GM21528 (cell line): ENCODE data around the gene SOX18.
A peak's percentile ranks its signal among the peaks of the same experiment; 100 is the strongest.

Source experiments
- ATAC-seq: cut with Tn5 transposase; IDR thresholded peaks from one replicate; pipeline ENCODE4 v1.9.1; 2021; ENCODE audit warnings: mild to moderate bottlenecking, moderate library complexity; ENCODE audit not compliant: unreplicated experiment, low FRiP score

Gene SOX18

GRCh38 chr20:64080813-64081623, 31.6 kb upstream of the SOX18 start:
- ATAC-seq = no peak

- ATAC-seq = no peak
These were observed 30.8 kb upstream of the SOX18 start, which contains the start of gene OPRL1 for GRCh38 chr20:64080013-64080812. OPRL1 (plus strand) TSS chr20:64080082; CDS start chr20:64092721, 12,639 bp downstream.

- peak; percentile 40 for ATAC-seq
These were observed 30.0 kb upstream of the SOX18 start, which contains the start of gene RGS19 for GRCh38 chr20:64079273-64080012. RGS19 (minus strand) TSS chr20:64079518; CDS start chr20:64076886, 2,632 bp downstream.

GRCh38 chr20:64078934-64079272, 29.5 kb upstream of the SOX18 start:
- no peak for ATAC-seq

GRCh38 chr20:64077876-64078551, 28.6 kb upstream of the SOX18 start:
- ATAC-seq = no peak

- no peak for ATAC-seq
These were observed 28.1 kb upstream of the SOX18 start for GRCh38 chr20:64077541-64077875.

GRCh38 chr20:64077094-64077493, 27.7 kb upstream of the SOX18 start:
- no peak for ATAC-seq

GRCh38 chr20:64076061-64076997, 26.9 kb upstream of the SOX18 start:
- ATAC-seq = no peak

- no peak for ATAC-seq
These were observed 26.1 kb upstream of the SOX18 start for GRCh38 chr20:64075556-64075955.

GRCh38 chr20:64074963-64075362, 25.5 kb upstream of the SOX18 start:
- ATAC-seq = no peak

- ATAC-seq = no peak
These were observed 24.8 kb upstream of the SOX18 start for GRCh38 chr20:64074184-64074789.

GRCh38 chr20:64073476-64074183, 24.2 kb upstream of the SOX18 start:
- ATAC-seq = no peak

GRCh38 chr20:64072498-64073063, 23.1 kb upstream of the SOX18 start:
- ATAC-seq = no peak

- ATAC-seq = no peak
These were observed 22.2 kb upstream of the SOX18 start for GRCh38 chr20:64071341-64072332.

GRCh38 chr20:64070244-64070993, 21.0 kb upstream of the SOX18 start:
- ATAC-seq = no peak

- no peak for ATAC-seq
These were observed 20.3 kb upstream of the SOX18 start for GRCh38 chr20:64069614-64070243.
